Measurements from ENCODE around the gene PFKP.
A peak's percentile ranks its signal among the peaks of the same experiment; 100 is the strongest.

The PFKP gene

DNA sequence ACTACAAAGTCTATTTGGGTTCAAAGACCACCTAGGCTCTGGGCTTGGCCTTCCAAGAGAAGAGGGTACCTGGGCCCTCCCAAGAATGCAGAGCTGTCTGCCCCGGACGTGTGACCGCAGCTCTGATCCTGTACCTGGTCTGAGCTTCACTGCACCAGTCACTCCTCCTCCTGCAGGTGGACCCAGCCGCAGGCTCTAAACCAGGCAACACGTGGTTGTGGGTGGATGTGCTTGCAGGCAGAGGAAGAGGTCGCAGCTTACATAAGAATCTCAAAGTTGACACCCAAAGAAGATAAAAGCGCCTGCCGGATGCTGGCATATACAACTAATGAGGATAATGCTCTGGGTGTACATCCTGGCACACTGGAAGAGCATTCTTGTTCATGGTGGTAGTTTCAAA, 9.4 kb upstream of the PFKP start (continued):
- TF ChIP-seq ZNF792 (tag by site-specific recombination; IDR thresholded peaks at IDR 0.05) (no peak), MYNN (tag by site-specific recombination; IDR thresholded peaks at IDR 0.05; ENCODE audit: borderline replicate concordance) (no peak), ZBTB8A (tag by site-specific recombination; IDR thresholded peaks at IDR 0.05) (no peak), ZNF600 (tag by site-specific recombination; IDR thresholded peaks at IDR 0.05) (no peak), ZNF785 (tag by site-specific recombination; IDR thresholded peaks at IDR 0.05) (no peak)

DNA sequence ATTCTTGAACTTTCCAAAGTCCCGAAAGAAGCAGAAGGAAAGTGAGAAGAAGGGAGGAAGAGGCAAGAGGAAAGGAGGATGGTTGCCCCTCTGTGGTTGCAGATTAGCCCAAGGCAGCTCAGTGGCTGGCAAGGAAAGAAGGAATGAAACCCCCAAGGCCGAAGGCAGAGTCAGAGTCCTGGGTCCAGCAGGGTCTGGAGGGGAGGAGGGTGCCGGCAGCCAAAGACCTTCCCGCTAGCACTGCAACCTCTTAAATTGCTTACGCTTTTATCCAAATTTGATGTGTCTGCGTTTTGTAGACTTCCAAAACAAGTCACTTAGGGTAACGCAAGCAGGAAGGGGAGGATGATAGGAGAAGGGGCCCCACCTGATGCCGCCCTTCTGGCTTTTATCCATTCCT, 7.4 kb upstream of the PFKP start:
- no peaks in the 10 kb centered on the region for H3K36me3 ChIP-seq (ENCODE audit: control insufficient read depth in 2 of 2, insufficient read depth in 1 of 2, low read length in 2 of 2)
- H3K27ac ChIP-seq (ENCODE audit: extremely low read depth, low read depth, low read length), result no peak overlapping the region
- no peak overlapping the region for H3K4me3 ChIP-seq (ENCODE audit: low read depth, low read length)
- H3K9me3 ChIP-seq (ENCODE audit: control insufficient read depth, insufficient read depth, low read depth, low read length), result no peaks in the 10 kb centered on the region
- TF ChIP-seq ZNF707 (tag by site-specific recombination; IDR thresholded peaks at IDR 0.05) (no peak), ZNF473 (tag by site-specific recombination; IDR thresholded peaks at IDR 0.05) (no peak), ZNF596 (tag by site-specific recombination; IDR thresholded peaks at IDR 0.05) (no peak), ZNF366 (tag by site-specific recombination; conservative IDR thresholded peaks at IDR 0.05) (no peak)
- TF ChIP-seq, protein P1, sequence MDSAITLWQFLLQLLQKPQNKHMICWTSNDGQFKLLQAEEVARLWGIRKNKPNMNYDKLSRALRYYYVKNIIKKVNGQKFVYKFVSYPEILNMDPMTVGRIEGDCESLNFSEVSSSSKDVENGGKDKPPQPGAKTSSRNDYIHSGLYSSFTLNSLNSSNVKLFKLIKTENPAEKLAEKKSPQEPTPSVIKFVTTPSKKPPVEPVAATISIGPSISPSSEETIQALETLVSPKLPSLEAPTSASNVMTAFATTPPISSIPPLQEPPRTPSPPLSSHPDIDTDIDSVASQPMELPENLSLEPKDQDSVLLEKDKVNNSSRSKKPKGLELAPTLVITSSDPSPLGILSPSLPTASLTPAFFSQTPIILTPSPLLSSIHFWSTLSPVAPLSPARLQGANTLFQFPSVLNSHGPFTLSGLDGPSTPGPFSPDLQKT (IDR thresholded peaks at IDR 0.05; ENCODE audit: borderline replicate concordance, low read depth, low read length), result no peak
- ChIA-PET CTCF (no interaction called here), POLR2A (no interaction called here)
- H3K4me1 ChIP-seq (ENCODE audit: control insufficient read depth, insufficient read depth, low read length), result no peaks in the 10 kb centered on the region

DNA sequence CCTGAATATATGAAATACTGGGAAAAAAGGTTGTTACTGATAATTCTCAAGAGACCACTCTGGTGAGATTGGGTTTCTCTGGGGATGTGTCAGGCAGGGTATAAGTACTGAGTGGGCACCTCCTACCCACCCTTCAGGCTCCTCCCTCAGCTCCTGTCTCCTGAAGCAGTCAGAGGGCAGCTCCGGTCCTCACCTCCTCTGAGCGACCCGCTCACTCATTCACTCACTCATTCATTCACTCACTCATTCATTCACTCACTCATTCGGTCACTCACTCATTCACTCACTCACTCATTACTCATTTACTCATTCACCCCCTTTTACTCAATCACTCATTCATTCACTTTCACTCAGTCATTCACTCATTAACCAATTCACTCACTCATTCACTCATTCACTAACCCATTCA, 6.9 kb upstream of the PFKP start:
- H3K27ac ChIP-seq (ENCODE audit: extremely low read depth, low read depth, low read length), result no peak overlapping the region
- H3K36me3 ChIP-seq (ENCODE audit: control insufficient read depth in 2 of 2, insufficient read depth in 1 of 2, low read length in 2 of 2), result no peaks in the 10 kb centered on the region
- TF ChIP-seq KLF7 (tag by site-specific recombination; IDR thresholded peaks at IDR 0.05; ENCODE audit: borderline replicate concordance) (no peak), ZFHX2 (tag by site-specific recombination; conservative IDR thresholded peaks at IDR 0.05) (peak; percentile 61), ZNF121 (tag by site-specific recombination; IDR thresholded peaks at IDR 0.05) (no peak), EGR2 (tag by site-specific recombination; IDR thresholded peaks at IDR 0.05; ENCODE audit: low read depth) (peak; percentile 79), ZNF366 (tag by site-specific recombination; conservative IDR thresholded peaks at IDR 0.05) (peak; percentile 37), WT1 (tag by site-specific recombination; IDR thresholded peaks at IDR 0.05) (peak; percentile 75; the same call in 1 of the 2 replicates), PRDM1 (tag by site-specific recombination; IDR thresholded peaks at IDR 0.05) (peak; percentile 81), ZNF843 (tag by site-specific recombination; IDR thresholded peaks at IDR 0.05) (no peak), ZNF146 (tag by site-specific recombination; IDR thresholded peaks at IDR 0.05) (no peak; the same call in 1 of the 2 replicates), ZNF175 (tag by site-specific recombination; IDR thresholded peaks at IDR 0.05) (no peak), REPIN1 (tag by site-specific recombination; IDR thresholded peaks at IDR 0.05; ENCODE audit: low read depth) (no peak), ZSCAN16 (tag by site-specific recombination; IDR thresholded peaks at IDR 0.05) (peak; percentile 32; the same call in 1 of the 2 replicates), ZNF24 (tag by site-specific recombination; IDR thresholded peaks at IDR 0.05) (peak; percentile 94), KLF10 (tag by site-specific recombination; IDR thresholded peaks at IDR 0.05) (no peak)
- TF ChIP-seq, protein P2, sequence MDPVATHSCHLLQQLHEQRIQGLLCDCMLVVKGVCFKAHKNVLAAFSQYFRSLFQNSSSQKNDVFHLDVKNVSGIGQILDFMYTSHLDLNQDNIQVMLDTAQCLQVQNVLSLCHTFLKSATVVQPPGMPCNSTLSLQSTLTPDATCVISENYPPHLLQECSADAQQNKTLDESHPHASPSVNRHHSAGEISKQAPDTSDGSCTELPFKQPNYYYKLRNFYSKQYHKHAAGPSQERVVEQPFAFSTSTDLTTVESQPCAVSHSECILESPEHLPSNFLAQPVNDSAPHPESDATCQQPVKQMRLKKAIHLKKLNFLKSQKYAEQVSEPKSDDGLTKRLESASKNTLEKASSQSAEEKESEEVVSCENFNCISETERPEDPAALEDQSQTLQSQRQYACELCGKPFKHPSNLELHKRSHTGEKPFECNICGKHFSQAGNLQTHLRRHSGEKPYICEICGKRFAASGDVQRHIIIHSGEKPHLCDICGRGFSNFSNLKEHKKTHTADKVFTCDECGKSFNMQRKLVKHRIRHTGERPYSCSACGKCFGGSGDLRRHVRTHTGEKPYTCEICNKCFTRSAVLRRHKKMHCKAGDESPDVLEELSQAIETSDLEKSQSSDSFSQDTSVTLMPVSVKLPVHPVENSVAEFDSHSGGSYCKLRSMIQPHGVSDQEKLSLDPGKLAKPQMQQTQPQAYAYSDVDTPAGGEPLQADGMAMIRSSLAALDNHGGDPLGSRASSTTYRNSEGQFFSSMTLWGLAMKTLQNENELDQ (tag by site-specific recombination; IDR thresholded peaks at IDR 0.05; ENCODE audit: low read depth), result no peak
- TF ChIP-seq, protein P3, sequence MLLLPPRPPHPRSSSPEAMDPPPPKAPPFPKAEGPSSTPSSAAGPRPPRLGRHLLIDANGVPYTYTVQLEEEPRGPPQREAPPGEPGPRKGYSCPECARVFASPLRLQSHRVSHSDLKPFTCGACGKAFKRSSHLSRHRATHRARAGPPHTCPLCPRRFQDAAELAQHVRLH (tag by site-specific recombination; IDR thresholded peaks at IDR 0.05), result 0 out of 2 replicates have a peak, but pooled peaks have one; percentile 51
- ChIA-PET POLR2A (no interaction called here), CTCF (no interaction called here)
- H3K4me1 ChIP-seq (ENCODE audit: control insufficient read depth, insufficient read depth, low read length), result no peaks in the 10 kb centered on the region
- H3K4me3 ChIP-seq (ENCODE audit: low read depth, low read length), result no peak overlapping the region
- no peaks in the 10 kb centered on the region for H3K9me3 ChIP-seq (ENCODE audit: control insufficient read depth, insufficient read depth, low read depth, low read length)

Data from HEK293 (cell line).